Peyer's patch (tissue), 4 donors: ENCODE measurements around the gene HAGHL.

ENCODE experiments used
- POLR2A ChIP-seq, 2 donors: fragments of 450-650 bp; IDR thresholded peaks; one replicate each; pipeline ENCODE4 v1.5.1; 2017; ENCODE audit warnings: antibody characterized with exemption in 2 of 2, mild to moderate bottlenecking in 2 of 2, moderate library complexity in 2 of 2
- TF ChIP-seq, protein P1 (sequence below), 6 experiments: fragments of 450-650 bp in 4 of 6; fragments of 200-600 bp in 2 of 6; sonication (generic) in 1 of 6; IDR thresholded peaks; one replicate each; pipeline ENCODE4 v1.5.1; 2017 to 2019; ENCODE audit warnings: antibody characterized with exemption in 6 of 6, mild to moderate bottlenecking in 3 of 6, moderate library complexity in 1 of 6

DNA sequence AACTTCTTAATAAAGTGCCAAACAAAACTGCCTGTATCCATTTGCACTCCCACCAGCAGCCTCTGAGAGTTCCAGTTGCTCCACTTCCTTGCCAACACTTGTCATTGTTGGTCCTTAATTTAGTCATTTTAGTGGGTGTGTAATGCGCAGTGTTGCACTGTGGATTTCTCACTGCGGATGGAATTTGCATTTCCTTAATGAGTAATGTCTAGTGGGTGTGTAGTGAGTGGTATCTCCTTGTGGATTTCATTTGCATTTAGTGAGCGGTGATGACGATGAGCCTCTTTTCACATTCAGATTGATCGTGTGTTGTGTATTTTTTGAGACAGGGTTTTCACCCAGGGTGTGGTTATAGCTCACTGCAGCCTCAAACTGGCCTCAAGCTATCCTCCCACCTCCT is 29.5 kb downstream of the HAGHL start:
- TF ChIP-seq, protein P1, sequence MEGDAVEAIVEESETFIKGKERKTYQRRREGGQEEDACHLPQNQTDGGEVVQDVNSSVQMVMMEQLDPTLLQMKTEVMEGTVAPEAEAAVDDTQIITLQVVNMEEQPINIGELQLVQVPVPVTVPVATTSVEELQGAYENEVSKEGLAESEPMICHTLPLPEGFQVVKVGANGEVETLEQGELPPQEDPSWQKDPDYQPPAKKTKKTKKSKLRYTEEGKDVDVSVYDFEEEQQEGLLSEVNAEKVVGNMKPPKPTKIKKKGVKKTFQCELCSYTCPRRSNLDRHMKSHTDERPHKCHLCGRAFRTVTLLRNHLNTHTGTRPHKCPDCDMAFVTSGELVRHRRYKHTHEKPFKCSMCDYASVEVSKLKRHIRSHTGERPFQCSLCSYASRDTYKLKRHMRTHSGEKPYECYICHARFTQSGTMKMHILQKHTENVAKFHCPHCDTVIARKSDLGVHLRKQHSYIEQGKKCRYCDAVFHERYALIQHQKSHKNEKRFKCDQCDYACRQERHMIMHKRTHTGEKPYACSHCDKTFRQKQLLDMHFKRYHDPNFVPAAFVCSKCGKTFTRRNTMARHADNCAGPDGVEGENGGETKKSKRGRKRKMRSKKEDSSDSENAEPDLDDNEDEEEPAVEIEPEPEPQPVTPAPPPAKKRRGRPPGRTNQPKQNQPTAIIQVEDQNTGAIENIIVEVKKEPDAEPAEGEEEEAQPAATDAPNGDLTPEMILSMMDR (IDR thresholded peaks at IDR 0.05): no peak
- TF ChIP-seq POLR2A (IDR thresholded peaks at IDR 0.05): no peak
